Measurements from ENCODE around the gene ZNF10.

The ZNF10 gene

DNA sequence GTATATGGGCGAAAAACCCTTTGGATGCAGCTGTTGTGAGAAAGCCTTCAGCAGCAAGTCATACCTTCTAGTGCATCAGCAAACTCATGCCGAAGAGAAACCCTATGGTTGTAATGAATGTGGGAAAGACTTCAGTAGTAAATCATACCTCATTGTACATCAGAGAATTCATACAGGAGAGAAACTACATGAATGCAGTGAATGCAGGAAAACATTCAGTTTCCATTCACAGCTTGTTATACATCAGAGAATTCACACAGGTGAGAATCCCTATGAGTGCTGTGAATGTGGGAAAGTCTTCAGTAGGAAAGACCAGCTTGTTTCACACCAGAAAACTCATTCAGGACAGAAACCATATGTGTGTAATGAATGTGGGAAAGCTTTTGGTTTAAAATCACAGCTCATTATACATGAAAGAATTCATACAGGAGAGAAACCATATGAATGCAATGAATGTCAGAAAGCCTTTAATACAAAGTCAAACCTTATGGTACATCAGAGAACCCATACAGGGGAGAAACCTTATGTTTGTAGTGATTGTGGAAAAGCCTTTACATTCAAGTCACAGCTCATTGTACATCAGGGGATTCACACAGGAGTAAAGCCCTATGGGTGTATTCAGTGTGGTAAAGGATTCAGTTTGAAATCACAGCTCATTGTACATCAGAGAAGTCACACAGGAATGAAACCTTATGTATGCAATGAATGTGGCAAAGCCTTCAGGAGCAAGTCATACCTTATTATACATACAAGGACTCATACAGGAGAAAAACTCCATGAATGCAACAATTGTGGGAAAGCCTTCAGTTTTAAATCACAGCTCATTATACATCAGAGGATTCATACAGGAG lies 72.3 kb downstream of the ZNF10 start:
- no peak for DNase-seq

GRCh38 chr12:133203344-133204263 lies 73.2 kb downstream of the ZNF10 start:
- no peak for DNase-seq

DNA sequence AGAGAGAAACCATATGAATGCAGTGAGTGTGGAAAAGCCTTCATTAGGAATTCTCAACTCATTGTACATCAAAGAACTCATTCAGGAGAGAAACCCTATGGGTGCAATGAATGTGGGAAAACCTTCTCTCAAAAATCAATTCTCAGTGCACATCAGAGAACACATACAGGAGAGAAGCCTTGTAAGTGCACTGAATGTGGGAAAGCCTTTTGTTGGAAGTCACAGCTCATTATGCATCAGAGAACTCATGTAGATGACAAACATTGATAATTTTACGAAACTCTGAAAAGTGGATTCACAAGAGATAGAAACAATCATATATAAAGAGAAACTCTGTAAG lies 73.8 kb downstream of the ZNF10 start:
- DNase-seq, result no peak

GRCh38 chr12:133206390-133206789 lies 76.0 kb downstream of the ZNF10 start:
- DNase-seq, result no peak
